Measurements from ENCODE around the gene TMC3.
A peak's percentile ranks its signal among the peaks of the same experiment; 100 is the strongest.
"Not testable (repeated sequence)": the region's sequence is repeated elsewhere in the genome, so short reads cannot be mapped to it uniquely, and the experiment has no call there.

Gene TMC3

DNA sequence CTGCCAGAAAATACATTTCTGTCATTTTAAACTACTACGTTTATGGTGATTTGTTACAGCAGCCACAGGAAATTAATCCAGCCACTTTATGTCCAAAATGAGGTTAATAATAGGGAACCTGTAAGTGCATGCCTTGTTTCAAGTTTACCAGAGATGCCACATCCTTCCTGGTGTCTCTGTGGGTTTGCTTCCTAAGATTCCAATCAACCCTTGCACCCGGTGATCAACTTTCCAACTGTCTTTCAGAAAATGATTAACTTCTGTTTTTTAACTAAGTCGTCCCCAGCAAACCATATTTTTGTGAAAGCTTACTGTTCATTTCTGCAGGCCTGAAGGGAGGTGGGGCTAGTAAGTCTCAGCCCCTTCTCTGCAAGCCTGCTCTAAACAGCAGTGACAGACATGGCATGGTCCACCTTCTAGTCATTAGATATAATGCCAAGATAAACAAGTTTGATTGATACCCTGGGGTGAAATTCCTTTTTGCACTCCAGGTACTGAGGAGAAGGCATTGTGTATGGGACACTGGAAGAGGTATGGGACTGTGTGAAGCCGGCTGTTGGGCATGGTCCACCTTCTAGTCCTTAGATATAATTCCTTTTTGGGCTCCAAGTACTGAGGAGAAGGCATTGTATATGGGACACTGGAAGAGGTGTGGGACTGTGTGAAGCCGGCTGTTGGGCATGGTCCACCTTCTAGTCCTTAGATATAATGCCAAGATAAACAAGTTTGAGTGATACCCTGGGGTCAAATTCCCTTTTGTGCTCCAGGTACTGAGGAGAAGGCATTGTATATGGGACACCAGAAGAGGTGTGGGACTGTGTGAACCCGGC is 11.1 kb upstream of the TMC3 start:
- DNase-seq: no peak

DNA sequence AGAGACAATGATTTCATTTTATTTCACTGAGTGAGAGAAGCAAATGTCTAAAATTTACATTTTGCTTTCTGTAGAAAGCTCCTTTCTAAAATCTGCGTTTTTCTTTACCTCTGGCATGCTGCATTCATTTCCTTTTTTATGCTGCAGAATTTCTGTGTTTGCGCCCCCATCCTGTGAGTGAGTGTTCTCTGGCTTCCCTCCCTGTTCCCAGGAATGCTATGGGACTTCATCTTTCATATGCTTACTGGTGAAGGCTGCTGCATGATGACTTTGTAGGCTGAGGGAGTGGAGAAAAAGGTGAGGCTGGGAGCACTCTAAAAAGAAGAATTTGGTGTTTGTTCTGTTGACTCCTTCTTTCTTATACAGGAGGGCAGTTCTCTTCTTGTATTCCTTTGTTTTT is 7.7 kb upstream of the TMC3 start:
- DNase-seq: no peak

DNA sequence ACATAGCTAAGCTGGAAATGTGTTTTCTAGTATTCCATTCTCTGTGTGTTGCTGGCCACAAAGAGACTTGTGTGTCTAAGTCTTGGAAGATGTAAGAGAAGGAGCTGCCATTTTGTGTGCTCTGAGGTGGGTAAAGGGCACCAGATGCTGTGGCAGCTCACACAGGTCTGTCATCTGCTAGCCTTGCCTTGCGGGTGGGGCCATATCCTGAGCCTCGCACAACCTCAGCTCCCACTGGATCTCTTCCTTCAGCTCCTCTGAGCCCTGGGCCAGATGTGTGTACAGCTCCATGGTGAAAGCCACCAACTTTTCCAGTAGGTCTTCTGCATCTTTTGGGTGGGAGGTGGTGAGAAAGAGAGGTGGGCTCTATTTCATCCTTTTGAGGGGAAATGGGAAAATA is 6.7 kb upstream of the TMC3 start:
- DNase-seq: no peak

DNA sequence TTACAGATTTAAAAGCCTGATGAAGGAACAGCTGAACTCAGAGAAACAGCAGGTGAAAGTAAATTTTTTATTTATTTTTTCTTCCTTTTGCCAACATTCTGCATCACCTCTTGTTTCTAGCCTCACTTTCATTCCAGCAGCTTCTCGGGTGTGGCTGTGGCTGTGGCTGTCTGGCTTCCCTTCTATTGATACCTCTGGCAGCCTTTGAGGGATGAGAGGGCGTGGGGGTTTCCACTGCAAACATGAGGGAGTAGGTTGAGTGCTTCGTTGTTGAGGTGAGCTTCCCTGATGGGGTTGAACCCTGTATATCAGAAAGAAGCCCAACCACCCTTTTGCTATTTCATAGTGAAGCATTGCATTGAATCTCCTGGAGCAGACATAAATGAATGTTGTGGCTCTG is 6.2 kb upstream of the TMC3 start:
- DNase-seq: no peak

DNA sequence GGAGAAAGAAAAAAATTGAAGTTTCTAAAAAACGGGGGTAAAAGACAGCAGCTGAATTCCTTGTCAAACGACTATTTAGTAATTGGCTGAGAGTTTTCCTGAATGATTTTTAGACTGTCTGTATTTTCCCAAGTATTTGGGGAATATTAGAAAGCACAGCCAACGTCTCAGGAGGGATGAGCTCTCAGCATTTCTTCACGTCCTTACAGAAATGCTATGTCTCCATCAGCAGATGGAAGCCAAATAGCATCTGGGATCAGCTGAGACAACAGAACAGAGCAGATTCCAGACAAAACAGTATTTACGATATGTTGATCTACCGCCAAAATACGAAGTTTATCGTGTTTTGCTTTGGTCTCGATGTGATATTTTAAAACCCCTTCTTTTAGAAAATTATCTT is 5.3 kb upstream of the TMC3 start:
- no peak for DNase-seq

DNA sequence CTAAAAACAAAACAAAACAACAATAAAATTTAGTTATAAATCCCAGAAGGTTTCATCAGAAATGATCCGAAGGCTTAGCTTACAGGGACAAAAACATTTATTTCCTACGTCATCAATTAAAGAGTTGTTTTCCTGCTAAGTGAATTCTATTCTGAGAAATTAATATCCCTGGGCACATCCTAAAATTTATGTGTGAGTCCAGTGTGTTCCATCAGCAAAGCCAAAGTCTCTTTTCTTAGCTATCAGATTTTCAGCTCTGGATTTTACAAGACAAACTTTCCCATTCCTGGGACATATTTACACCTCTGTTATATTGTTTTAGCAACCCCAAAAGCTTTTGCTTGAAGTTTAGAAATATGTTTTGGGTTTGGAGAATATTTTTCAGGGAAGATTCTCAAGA is 4.4 kb upstream of the TMC3 start:
- no peak for DNase-seq

DNA sequence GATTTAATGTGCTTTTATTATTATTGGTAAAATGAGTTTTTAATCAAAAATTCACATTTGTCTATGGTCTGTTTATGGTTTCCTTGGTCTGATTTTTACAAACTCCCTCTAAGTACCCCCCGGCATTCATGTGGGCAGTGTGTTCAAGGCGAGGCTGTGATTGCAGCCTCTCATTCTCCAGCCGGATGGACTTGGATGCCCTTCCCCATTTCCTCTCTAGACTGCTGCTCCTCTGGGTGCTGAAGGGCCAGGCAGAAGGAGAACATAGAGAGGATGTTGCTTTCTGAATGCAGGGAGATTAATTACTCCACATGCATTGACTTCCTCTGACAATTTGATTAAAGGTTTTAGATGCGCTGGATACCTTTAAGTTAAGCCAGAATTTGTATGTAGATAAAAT is 3.9 kb upstream of the TMC3 start:
- DNase-seq: no peak

DNA sequence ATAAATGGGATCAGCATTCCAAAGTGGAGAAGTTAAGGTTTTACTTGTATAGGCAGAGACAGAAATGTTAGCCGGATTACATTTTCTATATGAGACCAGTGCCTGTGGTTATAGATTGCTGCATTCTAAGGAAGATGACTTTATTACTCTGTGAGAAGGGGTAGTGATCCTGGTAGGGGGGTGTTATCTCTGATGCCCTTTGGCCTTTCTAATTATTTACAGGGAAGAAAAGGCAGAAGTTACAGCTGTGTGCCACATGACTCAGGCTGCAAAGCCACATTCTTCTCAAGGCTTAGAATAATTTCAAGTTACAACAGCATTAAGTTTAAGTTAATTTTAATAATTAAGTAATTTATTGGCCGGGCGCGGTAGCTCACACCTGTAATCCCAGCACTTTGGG is 2.2 kb upstream of the TMC3 start:
- no peak for DNase-seq

DNA sequence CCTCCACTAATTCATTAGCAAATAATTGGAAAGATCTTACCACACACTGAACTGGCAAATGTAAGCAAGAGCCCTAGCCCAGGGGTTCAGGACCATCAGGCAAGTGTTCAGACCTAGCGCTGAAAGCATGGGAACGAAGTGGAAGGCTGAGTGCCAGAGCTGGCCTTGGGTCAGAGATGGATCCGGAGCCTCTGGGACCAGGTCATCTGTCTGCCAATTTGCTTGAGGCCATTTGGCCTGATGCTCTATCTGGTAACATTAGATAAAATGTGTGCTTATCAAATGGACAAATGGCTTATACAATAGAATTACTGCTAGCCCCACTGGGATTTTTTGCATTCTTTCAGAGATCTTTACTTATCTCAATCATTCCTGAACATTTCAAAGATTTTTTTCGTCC is 1.4 kb upstream of the TMC3 start:
- no peak for DNase-seq

DNA sequence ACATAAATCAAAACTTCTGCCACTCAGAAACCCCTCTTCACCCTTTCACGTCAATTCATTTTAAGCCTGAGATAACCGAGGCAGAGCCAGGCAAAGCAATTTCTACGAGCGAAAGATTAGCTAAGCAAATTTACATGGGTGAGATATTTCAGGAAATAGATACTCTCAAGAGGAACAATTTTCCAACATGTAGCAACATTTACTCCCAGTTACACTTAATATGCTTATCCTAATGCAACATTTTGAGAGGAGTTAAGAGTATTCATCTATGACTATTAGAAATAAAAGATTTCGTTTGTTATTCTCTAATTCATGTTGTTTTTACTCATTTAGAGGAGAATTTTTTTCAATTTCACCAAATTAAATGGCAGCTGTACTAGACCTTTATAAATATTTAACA is 837 bp downstream of the TMC3 start:
- DNase-seq: peak; percentile 3

DNA sequence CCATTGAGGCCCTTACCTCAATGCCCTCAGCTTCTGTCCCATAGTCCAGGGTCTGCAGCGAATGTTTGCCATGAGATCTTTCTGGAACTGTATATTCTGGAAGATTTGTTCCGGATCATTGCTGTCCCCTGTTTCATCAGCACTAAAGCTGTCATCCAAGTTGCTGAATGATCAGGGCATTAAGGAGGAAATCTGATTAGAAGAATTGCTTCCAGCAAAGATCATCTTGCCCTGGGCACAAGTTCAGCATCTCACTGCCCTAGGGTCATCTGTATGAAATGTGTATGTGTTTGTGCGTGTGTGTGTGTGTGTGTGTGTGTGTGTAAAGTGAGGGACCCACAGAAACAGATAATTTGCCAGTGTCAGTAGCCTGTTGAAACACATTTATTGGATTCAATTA is 1.4 kb downstream of the TMC3 start:
- DNase-seq: no peak

DNA sequence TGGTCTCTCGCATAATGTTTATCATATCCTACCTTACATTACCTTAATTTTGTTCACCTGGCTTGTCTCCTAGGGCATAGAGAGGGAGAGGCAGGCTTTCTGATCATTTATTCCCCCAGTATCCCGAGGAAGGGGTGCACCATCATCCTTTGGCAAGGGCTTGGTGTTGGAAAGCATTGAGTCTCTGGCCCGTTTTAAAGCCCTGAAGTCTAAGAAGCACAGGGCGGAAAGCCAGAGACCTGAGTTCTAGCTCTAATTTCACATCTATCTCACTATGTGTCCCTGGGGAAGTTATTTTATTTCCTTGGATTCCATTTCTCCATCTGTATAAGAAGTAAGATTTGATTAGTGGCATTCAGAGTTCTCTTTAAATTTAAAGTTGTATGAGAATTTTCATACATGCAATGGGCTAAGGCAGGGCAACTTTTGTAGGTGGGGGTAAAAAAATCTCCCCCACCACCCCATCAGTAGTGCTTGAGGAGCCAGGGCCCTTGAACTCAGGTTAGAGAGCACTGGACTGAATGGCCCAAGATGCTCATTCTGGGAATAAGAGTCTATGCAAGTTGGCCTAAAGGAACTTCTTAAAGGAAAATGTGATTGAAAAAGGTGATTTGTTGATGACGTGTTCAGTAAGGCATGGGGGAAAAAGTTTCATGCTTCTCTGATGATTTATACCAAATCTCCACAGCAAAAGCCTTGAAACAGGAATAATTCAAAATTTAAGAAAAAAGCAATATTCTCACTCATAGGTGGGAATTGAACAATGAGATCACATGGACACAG is 10.1 kb downstream of the TMC3 start:
- no peak for DNase-seq

DNA sequence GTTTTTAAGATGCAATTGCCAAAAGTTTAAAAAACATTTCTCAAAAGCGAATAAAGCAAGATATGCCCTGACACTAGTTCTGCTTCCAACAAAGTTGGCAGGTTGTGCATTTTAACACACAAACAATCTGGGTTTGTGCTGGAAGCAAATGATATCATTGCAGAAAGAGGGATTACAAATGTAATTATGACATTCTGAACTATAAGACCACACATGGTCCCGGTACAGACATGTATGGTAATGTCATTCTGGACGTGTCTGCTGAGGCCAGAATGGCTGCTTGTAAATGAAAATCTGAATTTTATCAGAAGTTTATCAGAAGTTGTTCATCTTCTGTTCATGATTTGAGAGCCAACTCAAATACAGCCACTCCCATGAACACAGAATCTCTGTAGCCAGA is 10.7 kb downstream of the TMC3 start:
- DNase-seq: no peak

DNA sequence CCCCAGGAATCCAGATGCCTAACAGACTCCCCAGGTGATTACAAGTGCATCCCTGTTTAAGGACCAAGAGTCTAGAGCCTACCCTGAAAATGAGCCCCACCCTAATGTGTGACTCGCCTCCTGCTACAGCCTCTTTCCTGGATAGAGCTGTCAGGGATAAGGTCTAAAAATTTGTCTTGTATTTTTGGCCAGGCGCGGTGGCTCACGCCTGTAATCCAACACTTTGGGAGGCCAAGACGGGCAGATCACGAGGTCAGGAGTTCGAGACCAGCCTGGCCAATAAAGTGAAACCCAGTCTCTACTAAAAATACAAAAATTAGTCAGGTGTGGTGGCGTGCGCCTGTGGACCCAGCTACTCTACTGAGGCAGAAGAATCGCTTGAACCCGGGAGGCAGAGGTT is 11.2 kb downstream of the TMC3 start:
- no peak for DNase-seq

DNA sequence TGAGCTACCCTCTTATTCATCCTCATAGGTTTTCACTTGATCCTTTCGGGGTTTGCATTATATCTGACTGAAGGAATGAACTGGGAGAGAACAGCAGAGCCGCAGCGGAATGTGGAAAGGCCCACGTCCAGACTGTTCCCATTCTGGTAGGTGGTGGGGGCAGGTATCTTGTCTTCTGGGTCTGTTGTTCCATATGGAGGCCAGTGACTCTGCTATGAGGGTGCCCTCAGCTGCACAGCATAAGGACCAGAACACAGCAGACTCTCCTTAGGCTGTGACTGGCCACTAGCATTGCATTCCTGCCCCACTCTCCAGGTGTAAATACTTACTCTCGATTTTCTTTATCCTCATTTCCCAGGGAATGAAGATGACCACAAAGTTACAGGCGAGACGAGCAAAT is 12.1 kb downstream of the TMC3 start:
- no peak for DNase-seq

DNA sequence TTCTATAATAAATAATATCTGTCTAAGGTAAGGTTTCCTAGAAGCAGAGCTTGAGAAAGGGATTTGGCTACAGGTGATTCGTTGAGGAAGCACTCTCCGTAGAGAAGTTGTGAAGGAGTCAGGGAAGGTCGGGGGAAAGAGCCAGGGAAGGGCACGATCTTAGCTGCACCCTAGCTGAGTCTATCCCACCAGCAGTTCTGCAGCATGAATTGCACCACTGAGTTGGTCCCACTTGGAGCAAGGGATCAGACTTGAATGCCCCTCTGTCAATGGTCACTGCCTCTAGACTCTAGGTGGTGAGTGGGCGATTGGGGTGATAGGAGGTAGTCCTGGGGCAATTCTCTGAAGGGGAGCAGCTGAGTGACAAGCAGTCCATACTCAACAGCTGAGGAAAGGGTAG is 13.5 kb downstream of the TMC3 start:
- DNase-seq: no peak

DNA sequence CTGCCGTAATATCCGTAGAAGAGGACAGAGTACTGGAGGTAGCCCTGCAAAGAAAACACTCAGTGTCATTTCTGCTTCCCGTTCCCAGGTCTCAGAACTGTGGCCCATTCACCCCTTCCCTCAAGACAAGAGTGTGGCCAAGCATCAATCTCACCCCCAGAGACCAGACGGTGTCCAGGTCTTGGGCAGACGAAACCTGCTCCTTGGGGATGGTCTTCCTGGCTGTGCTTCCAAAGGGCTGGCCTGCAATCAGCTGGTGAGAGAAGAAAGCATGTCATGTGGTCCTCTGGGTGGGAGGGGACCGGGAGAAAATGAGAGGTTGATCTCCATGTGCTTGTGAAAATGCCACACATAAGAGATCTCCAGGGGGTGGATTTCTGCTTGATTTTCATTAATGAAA is 15.8 kb downstream of the TMC3 start:
- no peak for DNase-seq

DNA sequence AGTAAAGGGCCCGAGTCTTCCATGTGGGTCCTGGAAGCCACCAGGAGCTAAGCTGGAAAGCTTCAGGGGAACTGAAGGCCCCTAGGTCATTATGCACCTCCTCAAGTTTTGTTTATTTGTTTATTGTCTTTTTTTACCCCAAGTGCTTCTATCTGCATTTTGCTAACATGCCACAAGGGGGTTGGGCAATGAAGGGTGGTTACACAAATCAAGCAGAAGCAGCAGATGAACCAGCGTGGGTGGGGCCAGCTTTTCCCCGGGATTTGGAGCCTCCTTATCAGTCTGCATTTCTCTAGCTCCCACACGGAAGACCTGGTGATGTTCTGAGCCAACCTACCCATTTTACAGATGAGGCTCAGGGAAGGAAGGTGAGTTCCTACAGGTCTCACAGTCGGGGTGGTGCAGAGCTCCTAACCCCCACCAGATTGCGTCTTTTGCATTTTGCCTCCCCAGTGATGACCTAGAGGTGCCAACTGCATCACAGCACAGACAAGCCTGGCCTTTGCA is 16.8 kb downstream of the TMC3 start:
- DNase-seq: no peak

DNA sequence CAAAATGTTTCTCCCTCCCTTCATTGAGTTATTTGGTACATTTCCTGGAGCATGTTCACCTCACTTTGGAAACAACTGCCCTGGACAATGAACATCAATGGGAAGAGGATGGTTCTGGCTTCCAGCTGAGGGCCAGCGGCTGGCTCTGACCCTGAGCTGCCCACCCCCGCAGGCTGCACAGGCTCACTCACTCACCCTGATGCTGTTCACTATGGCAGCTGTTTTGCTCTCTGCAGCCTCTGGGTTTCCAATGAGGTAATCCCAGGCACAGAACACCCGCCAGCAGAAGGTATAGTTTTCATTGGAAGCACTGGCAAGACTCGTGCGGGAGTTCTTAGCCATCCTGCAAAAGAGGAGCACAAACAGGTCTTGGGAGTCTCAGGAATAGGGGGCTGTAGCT is 17.8 kb downstream of the TMC3 start:
- DNase-seq: no peak

DNA sequence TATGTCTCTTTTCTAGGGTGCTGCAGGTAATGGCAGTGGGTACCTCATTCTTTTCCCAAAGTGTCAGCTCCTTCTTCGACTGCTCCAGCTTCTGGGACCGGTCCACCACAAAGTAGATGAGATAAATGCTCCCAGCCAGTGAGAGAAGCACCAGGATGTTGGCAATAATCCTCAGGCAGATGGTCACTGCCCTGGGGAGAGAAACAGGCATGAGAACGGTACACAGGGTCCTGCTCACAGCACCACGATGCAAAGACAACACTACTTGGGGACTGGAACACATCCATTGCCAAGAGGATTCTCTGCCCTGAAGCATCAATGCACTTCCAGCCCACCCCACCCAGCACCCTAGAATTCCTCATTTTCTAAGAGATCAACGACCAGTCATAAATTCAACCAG is 22.4 kb downstream of the TMC3 start:
- no peak for DNase-seq

DNA sequence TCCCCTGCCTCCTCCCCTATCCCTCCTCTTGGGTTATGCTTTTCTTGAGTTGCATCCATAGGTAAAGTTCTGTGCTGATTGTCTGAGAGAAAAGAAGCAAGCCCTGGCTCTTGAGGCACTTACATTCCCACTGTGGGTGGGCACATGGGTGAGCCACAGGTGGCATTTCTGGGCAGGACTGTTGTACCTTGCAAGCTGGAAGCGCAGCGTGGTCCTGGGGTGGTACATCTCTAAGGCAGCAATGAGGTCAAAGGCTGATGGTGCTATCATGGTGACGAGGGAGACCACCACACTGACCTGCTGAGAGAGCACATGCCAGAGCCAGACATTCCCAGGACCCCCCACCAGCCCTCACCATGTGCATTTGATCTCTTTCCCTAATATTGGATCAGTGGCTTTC is 24.7 kb downstream of the TMC3 start:
- DNase-seq: no peak

DNA sequence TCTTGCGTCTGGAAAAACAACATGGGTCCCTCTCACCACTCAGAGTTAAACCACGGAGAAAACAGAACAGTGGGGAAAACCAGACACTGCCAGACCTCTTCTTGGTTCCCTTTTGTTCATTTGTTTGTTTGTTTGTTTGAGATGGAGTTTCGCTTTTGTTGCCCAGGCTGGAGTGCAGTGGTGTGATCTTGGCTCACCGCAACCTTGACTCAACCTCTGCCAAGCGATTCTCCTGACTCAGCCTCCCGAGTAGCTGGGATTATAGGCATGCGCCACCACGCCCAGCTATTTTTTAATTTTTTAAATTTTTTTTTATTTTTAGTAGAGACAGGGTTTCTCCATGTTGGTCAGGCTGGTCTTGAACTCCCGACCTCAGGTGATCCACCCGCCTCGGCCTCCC is 25.3 kb downstream of the TMC3 start:
- DNase-seq: not testable (repeated sequence)

DNA sequence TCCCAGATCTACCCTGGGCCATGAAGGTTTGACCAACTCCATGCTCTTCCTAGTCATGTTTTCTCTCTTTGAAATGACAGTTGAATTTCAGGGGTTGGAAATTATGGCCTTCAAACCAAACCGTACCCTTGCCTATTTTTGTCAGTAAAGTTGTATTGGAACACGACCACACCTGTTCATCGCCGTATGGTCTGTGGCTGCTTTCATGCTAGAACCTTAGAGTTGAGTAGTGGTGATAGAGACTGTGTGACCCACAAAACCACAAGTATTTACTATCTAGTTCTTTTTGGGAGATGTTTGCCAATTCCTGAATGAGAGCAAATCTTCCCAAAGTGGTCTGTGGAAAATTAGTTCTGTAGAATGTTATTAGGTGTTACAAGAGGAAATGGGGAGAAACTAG is 26.1 kb downstream of the TMC3 start:
- DNase-seq: no peak

DNA sequence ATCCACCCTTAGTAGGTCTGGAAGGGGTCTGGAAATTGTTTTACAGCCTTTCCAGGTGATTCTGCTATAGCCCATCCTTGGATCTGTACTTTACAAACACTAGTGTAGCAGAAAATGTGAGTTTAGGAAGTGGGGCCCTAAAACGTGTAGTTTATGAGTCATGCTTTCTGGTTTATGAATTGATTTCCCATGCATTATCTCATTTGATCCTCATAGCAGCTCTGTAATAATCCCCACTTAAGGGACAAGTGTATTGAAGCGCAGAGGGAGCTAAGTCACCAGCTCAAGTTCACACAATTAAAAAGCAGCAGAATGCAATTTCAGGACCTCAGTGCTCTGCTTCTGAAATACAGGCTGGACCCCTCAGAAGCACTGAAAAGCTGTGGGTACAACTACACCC is 27.4 kb downstream of the TMC3 start:
- DNase-seq: no peak

DNA sequence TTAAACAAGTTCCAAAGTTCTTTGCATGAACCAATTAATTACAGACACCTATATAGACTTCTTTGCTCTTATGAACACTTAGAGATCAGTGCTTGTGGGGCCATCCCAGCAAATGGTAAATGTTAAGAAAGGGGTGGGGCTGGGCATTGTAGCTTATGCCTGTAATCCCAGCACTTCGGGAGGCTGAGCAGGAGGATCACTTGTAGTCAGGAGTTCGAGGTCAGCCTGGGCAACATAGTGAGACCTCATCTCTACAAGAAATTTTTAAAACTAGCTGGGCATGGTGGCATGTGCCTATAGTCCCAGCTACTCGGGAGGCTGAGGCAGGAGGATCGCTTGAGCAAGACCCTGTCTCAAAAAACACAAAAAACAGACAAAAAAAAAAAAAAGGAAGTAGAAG is 30.6 kb downstream of the TMC3 start:
- DNase-seq: no peak

Data from NCI-H1436 treated with DMSO at 0.1 percent for 48 hours (cell line).